ENCODE results near the gene CTNNA3.

The CTNNA3 gene

DNA sequence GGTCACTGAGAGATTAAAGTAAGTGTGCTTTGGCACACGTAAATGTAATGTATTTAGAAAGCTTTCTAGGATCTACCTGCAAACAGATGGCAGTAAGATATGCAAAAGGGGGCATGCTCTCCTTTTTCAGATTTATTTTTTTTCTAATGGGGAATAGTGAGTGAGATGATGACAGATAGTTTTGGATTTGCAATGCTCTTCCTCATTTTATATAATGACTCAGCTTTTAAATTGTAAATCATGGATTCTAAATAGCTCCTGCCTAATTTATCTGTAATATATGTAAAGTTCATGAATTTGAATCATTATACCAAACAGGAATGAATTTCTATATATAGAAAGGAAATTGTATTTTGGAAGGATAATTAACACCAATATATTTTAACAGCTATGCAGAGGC, 1731.8 kb downstream of the CTNNA3 start:
- no peak for DNase-seq

- no peak for DNase-seq
These were observed 1743.9 kb downstream of the CTNNA3 start for GRCh38 chr10:65952086-65952485.

- no peak for DNase-seq
These were observed 1745.9 kb downstream of the CTNNA3 start for GRCh38 chr10:65950075-65950474.

DNA sequence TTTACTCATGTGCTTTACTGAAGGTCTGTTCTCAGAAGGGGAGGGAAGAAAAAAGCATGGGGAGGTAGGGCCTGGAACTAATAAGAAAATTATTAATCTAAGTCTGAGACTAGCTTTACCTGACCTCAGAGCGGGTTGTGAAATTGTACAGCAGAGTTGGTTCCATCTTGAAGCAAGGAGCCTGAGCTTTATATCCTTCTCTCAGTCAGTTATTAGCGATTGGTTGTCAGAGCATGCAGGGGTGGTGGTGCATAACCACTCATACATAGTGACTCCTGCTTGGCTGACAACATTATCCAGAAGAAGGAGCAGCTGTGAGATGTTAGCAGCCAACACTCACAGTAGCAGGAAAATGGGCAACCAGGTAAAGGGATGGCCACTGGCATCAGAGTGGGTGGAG, 1746.5 kb downstream of the CTNNA3 start:
- no peak for DNase-seq

DNA sequence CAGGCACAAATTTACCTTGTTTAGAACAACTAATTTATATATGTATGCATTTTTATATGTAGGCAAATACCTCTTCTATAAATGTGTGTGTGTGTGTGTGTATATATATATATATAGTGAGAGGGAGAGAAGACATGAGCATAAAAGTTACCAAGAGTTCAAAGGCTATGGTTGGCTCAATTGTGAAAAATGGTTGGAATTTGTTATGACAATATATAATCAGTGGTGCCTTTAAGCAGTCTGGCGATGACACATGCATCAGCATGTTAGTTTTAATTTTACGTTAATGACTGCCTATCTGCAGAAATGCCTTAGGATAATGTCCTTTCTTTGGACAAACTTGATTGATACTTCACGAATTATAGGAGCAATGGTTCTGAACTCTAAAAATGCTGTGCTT, 1750.9 kb downstream of the CTNNA3 start:
- DNase-seq = no peak

GRCh38 chr10:65943451-65943850, 1752.5 kb downstream of the CTNNA3 start:
- no peak for DNase-seq

DNA sequence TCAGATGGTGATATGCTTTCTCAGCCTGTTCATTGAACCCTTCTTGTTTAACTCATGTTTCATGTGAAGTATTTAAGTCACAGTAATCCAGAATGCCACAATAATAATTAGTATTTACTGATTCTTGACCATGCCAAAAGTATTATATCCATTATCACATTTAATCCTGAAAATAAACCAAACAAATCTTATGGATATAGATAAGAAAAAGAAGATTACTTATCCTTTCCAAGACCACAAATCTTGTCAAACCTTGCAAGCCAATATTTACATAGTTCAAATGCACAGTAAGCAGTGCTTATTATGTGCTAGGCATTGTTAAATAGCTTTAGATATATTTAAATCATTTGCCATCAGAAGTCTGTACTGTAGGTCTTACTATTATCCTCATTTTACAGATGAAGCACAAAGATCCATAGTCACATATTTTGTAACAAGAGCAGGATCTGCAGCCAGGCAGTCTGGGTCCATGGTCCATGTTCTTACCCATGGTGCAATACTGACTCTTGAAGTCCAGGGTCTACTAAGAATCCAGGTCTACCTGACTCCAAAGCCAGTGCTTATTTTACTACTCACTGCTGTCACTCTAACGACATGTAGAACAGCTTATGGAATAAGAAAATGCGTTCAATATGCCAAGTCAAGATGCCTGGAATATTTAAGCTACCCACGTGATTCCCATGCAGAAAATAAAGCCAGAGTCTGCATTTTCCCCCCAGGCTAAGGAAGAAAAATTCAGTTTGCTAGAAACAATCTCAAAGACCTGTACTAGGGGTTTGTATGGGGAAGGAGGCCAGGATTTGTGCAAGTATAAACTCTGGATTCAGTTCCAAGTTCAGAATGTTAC, 1755.0 kb downstream of the CTNNA3 start:
- no peak for DNase-seq

DNA sequence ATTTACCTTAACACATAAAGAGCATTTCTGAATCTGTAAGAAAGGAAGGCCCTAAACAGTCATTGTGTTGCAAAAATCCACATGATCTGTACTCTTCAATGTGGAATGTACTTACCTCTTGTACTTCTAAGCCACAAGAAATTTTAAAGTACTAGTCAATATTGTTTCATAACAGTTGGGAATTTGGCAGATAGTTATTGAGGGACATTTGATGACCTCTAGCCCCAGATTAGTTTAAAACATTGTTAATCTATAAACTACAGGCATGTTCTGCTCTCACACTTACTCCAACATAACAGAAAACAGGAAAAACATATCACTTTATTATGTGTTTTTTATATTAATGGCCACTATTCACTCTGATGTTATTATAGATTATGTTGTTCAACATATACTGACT, 1755.9 kb downstream of the CTNNA3 start:
- DNase-seq = no peak

DNA sequence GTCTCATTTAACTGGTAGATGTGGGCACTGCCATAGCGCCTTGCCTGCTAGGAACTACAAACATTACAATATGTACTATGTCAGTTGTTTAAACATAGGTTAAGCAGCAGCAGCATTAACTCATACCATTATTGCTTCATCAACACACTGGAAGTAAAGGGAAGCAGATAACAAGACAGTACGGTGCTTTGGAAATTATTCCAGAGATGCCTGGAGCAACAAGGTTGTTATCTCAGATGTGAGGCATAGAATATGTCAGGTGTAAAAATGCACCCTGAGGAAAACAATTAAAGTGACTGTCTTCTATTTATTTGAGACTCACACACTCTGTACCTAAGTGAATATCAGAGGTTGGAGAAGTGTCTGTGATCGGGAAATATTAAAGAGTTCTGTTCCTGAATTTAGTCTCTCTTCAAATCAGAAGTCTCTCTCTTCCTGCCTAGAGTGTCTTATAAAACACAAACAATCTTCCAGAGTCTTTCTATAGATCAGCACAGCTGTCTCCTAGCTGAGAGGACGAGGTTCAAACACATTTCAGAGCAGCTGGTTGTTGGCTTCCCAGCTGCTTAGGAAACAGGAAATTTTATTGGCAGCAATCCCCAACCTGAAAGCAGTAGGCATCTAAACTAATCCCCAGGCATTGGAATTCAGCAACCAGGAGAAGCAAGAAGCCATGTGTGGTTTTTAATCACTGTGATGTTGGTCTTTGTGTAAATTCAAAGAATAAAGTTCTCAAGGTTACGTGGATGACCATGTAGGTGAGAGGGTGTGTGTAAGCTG, 1764.5 kb downstream of the CTNNA3 start:
- DNase-seq = no peak

GRCh38 chr10:65911151-65911835, 1784.7 kb downstream of the CTNNA3 start:
- DNase-seq = no peak

DNA sequence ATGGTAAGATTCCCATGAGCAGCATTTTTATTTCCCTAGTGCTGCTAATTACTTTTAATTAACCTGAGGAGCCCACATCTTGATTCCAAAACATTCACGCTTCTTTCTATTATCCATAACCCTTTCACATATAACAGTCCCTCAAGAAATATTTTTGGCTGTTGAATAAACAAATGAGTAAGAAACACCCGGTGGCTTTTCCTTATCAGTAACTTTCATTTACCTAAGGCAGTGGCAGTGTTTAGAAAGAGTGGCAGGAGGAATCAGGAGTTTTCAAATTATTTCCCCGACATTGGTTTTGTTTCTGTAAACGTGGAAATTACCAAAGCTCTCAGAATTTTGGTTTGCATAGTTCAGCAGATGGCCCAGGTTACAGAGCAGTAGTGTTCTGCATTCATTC, 1785.8 kb downstream of the CTNNA3 start:
- no peak for DNase-seq

DNA sequence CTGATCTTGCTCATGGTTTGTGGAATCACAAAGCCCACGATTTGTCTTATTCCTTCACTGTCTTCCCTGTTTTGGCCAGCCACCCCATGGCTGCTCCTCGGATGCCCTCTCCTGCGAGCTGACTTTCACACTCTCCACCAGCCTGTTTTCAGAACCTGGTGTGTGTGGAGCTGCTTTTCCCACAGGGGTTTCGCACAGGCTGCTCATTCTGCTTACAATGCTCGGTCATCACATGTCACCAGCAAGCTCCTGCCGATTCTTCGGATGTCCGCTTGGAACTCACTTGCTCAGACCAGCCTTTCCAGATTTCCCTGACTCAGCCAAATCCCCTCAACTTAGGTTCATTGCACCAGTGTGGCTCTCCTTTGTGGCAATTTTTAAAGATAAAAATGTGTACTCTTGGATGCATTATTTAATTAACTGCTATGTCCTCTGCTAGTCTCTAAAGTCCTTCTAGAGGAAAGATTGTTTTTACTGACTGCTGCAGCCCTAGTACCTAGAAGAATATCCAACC, 1788.7 kb downstream of the CTNNA3 start:
- DNase-seq = no peak

DNA sequence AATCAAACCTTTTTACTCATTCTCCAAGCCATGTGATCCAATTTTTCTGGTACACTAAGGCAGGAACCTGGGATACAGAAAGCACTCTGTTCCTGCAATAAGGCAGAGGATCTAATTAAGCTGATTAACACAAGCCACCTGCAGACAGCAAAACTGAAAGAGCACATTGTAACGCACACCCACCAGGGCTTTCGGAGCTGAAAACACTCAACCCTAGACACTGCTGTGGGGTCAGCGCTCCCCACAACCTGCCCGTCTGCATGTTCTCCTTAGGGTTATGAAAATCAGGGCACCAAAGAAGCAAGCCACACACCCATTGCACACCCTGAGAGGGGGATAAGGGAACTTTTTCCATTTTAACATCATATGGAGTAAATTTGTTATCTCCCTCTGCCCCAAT, 1792.4 kb downstream of the CTNNA3 start:
- no peak for DNase-seq

GRCh38 chr10:65900271-65900670, 1795.7 kb downstream of the CTNNA3 start:
- DNase-seq = no peak

- DNase-seq = no peak
These were observed 1797.9 kb downstream of the CTNNA3 start for GRCh38 chr10:65898055-65898454.

DNA sequence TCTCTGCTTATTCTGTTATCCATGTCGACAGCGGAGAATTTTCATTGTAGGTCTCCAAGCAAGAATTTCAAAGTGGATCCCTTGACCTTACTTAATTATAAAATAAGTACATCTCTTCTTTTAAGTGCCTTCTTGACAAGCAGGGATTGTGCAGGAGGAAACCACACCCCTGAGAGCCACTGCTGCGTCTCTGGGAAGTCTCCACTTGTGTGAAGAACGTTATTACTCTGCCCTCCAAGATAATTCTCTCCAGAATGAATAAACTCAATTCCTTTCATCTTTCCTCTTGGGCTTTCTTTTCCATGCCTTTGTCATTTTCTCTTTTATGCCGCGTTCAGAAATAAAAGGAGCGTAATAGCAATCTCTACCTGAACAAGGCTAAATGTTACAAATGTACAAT, 1801.0 kb downstream of the CTNNA3 start:
- DNase-seq = no peak

DNA sequence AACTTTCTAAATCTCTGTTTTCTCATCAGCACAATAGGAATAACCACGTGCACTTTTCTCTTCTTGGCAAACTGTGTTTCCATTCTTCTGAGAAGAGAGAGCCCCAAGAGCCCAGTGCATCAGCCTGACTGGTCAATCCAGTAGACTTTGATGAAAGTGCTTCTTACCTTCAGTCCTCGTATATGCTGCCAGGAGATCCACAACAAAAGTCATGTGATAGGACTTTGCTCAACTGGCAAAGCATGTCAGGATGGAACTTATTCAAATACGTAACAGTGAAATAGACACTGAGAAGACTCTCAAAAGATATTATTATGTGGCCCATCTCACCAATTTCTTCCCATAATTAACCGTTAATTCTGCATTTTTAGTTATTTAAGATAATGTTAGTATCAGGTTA, 1801.6 kb downstream of the CTNNA3 start:
- DNase-seq = no peak

DNA sequence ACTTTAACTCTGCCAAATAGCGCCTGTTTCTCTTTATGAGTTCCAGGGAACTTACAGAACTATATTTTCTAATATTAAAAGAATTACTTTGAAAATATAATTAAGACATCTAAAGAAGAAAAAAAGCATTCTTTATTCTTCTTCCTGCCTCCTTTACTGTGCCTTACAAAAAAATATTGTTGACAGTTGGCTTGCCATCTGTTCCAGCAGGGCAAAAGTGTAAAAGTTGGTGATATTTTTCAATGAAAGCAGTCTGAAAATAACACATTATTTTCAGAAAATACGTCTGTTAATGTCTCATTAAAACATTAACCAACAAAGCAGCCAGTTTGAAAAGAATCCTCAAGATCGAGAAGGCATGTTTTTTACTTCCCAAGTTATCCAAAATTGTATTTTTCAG, 1802.3 kb downstream of the CTNNA3 start:
- DNase-seq = no peak

GRCh38 chr10:65892284-65892683, 1803.7 kb downstream of the CTNNA3 start:
- no peak for DNase-seq

DNA sequence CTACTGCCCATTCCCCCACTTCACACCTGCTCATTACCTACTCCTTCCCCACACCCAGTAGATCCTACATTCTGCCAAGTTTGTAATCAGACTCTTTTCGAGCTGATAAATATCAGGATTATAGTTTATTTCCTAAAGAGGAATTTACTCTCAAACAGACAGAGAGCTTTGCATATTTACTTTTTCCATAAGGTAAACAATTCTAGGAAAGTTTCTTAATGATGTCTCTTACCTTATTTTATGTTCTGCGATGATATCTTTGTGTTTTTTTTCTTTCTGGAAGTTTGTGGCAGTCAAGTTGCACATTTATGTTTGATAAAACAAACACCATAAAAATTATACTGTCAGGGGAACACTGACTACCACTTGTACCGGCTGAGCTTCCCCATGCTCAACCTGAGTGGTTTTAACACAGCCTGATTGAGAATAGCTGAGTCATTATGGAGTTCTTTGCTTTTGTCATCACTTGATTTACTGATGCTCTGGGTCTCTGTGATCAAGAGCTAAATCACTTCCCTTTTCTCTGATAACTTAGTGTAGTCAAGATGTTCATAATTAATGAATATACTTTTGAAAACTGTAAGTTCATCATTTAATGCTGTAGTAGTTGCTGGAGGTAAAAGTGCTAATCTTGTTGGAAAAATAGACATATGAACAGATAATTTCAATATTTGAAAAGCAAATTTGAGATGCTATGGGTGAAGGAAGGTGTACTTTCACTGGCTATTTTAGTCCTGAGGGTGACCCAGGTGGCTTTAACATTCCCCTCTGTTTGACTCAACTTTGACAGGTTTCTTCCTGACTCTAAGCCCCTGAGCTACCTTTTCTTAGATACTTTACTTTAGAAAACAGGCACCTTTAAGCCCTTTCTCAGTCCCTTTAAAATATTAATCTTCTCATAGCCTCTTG, 1804.7 kb downstream of the CTNNA3 start:
- DNase-seq = no peak

DNA sequence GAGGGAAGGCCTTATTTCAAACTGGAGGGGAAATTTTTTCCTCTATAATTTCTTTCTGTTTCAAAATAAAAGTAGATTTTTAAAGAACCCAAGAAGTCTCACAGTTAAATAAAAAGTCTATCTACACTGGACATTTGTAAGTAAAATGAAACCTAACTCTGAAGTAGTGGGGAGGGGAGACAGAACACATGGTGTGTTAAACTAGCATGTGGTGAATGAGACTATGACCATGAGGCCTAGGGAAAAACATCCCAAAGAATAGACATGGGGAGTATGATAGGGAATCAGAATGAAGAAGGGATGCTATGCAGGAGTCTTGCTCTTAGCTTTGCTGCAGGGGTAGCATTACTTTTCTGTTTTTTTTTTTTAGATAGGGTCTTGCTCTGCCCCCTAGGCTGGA, 1831.5 kb downstream of the CTNNA3 start:
- no peak for DNase-seq

DNA sequence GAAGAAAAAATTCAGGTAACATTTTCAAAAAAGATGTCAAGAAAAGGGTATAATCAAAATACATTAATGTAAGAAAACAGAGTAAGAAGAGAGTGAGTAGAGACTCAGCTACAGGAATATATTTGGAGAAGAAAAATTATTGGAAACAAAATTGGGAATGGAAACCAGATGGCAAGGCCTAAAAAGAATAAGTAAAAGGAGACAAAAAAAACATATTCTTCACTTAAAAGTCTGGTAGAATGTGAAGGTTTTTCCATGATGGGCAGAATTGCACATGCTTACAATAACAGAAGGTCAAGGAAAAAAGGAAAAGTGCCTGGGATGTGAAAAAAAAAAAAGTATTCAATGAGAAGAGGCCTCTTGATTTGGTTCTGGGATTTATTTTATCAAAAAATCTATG, 1832.0 kb downstream of the CTNNA3 start:
- no peak for DNase-seq

All from T-helper 1 cell (primary cell).